WTC11 (cell line): ENCODE results near the gene TMEM98. TPM values are rescaled to one million over a fixed set of nuclear protein-coding genes. Genes with fewer than 3 reads are reported as not detected.

Experiments
- ATAC-seq: fragments of 200-7000 bp; cut with Tn5 transposase; 2 replicates; pipeline ENCODE4 v1.10.0; 2021; ENCODE audit warnings: mild to moderate bottlenecking, moderate library complexity
- CTCF ChIA-PET: fragments of 300-600 bp; sonication (Branson Sonifier 250); formaldehyde crosslinking; loops from one replicate; lab custom pipeline; 2021; ENCODE audit warnings: antibody characterized with exemption; lab: Charles Lee
- POLR2A ChIA-PET: fragments of 350-600 bp; sonication (Branson Sonifier 250); formaldehyde crosslinking; loops from one replicate; lab custom pipeline; 2021; ENCODE audit warnings: antibody characterized with exemption; lab: Charles Lee
- DNase-seq: peaks from one replicate; pipeline ENCODE4 v3.0.0; 2021; ENCODE audit warnings: low spot score
- H3K27ac Mint-ChIP-seq: 2 replicates; pipeline ENCODE4 v1.8.0; 2021; ENCODE audit warnings: mixed read lengths
- H3K27me3 Mint-ChIP-seq: 2 replicates; pipeline ENCODE4 v1.8.0; 2021; ENCODE audit warnings: low read depth, mild to moderate bottlenecking, moderate library complexity, mixed read lengths
- H3K36me3 Mint-ChIP-seq: 2 replicates; pipeline ENCODE4 v1.8.0; 2021; ENCODE audit warnings: mixed read lengths
- H3K4me1 Mint-ChIP-seq: 2 replicates; pipeline ENCODE4 v1.8.0; 2022; ENCODE audit warnings: mixed read lengths
- H3K4me3 Mint-ChIP-seq: 2 replicates; pipeline ENCODE4 v1.8.0; 2021; ENCODE audit warnings: mild to moderate bottlenecking, moderate library complexity, mixed read lengths
- H3K9me3 Mint-ChIP-seq: 2 replicates; pipeline ENCODE4 v1.8.0; 2021; ENCODE audit warnings: mixed read lengths
- E2F5 ChIP-seq: sonication (generic); formaldehyde crosslinking; IDR thresholded peaks from 2 replicates; pipeline ENCODE4 v1.8.1; 2022; ENCODE audit warnings: mild to moderate bottlenecking, moderate library complexity, missing genetic modification reagents
- ELF4 ChIP-seq: sonication (generic); formaldehyde crosslinking; IDR thresholded peaks from 2 replicates; pipeline ENCODE4 v1.8.1; 2022; ENCODE audit warnings: low read depth, mild to moderate bottlenecking, moderate library complexity, missing genetic modification reagents
- GRHL2 ChIP-seq: fragments of 250-450 bp; sonication (Bioruptor Pico); IDR thresholded peaks from 2 replicates; pipeline ENCODE4 v1.8.0; 2022; ENCODE audit warnings: mild to moderate bottlenecking, moderate library complexity; ENCODE audit not compliant: insufficient replicate concordance, severe bottlenecking
- GTF2I ChIP-seq: fragments of 250-450 bp; sonication (Bioruptor Pico); conservative IDR thresholded peaks from 2 replicates; pipeline ENCODE4 v1.4.0; 2021; ENCODE audit warnings: mild to moderate bottlenecking
- JAZF1 ChIP-seq: fragments of 250-450 bp; sonication (Bioruptor Pico); IDR thresholded peaks from 2 replicates; pipeline ENCODE4 v1.9.0; 2021; ENCODE audit warnings: moderate library complexity, mild to moderate bottlenecking, inconsistent platforms
- OVOL2 ChIP-seq: fragments of 250-450 bp; sonication (Bioruptor Pico); IDR thresholded peaks from 2 replicates; pipeline ENCODE4 v1.9.0; 2021; ENCODE audit warnings: mild to moderate bottlenecking, borderline replicate concordance
- total RNA-seq: library from RNA; stranded (reverse); gene quantifications from 3 replicates; pipeline ENCODE4 v1.2.3, GENCODE V29; 2021
- TF ChIP-seq, protein P1 (sequence below): fragments of 250-450 bp; sonication (Bioruptor Pico); IDR thresholded peaks from 2 replicates; pipeline ENCODE4 v1.9.0; 2021; ENCODE audit warnings: moderate library complexity, mild to moderate bottlenecking, inconsistent platforms, borderline replicate concordance
- TF ChIP-seq, protein P2 (sequence below): sonication (generic); formaldehyde crosslinking; IDR thresholded peaks from 2 replicates; pipeline ENCODE4 v1.8.0; 2023; ENCODE audit warnings: missing genetic modification reagents, mild to moderate bottlenecking, borderline replicate concordance
- TF ChIP-seq, protein P3 (sequence below): sonication (generic); formaldehyde crosslinking; IDR thresholded peaks from 2 replicates; pipeline ENCODE4 v1.8.1; 2023; ENCODE audit warnings: mild to moderate bottlenecking, missing genetic modification reagents

Gene TMEM98
- total RNA-seq, 1 experiment from 2014 or later: 70.3 TPM

DNA sequence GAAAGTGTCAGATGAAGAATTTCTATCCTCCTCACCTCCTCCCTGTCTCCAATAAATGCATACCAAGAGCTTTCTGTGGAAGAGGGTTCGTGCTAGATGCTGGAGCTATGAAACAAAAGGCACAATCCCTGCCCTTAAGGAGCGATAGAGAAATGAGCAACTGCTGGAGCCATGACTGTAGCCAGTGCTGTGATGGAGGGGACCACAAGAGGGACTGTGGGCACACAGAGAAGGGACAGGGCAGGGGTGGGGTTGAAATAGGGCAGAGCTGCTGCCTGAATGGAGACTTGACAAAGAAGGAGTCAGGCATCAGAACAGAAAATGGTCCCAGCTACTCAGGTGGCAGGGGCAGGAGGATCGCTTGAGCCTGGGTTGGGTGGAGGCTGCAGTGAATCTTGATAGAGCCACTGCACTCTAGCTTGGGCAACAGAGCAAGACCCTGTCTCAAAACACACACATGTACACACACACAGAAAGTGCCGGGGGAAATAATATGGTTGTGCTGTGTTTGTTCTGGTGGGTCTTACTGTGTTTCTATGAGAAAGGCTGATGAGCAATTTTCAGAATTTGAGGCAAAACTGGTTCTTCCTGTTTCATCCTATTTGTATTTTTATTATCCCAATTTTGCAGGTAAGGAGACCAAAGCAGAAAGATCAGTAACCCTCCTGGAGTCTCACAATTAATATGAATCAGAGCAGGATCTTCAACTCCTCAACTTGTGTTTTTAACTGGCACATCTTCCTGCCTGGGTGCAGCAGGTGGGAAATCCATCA lies 16.5 kb downstream of the TMEM98 start (continued):
- TF ChIP-seq, protein P1, sequence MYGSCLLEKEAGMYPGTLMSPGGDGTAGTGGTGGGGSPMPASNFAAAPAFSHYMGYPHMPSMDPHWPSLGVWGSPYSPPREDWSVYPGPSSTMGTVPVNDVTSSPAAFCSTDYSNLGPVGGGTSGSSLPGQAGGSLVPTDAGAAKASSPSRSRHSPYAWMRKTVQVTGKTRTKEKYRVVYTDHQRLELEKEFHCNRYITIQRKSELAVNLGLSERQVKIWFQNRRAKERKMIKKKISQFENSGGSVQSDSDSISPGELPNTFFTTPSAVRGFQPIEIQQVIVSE (CRISPR knock-in tag): no peak

- ATAC-seq: no peak
- no peak overlapping the region for H3K4me3 Mint-ChIP-seq
- POLR2A ChIA-PET: no interaction called here
These were observed 18.6 kb downstream of the TMEM98 start for GRCh38 chr17:32946375-32947135.

GRCh38 chr17:32947736-32948135 lies 19.8 kb downstream of the TMEM98 start:
- Mint-ChIP-seq H3K4me3 (no peak overlapping the region), H3K27ac (no peak overlapping the region), H3K27me3 (peaks cover 3% of the 10 kb centered on the region; the same call in 1 of the 2 replicates), H3K4me1 (peaks cover 7% of the 10 kb centered on the region), H3K9me3 (no peaks in the 10 kb centered on the region), H3K36me3 (no peaks in the 10 kb centered on the region)
- ATAC-seq (no peak), DNase-seq (no peak)
- POLR2A ChIA-PET: interaction anchor here (0.6 kb wide), 1 partner anchor 11 kb away, joined by 6 read pairs; no protein-coding TSS in a partner anchor
- TF ChIP-seq E2F5 (CRISPR knock-in tag): no peak
- no peak for TF ChIP-seq GRHL2
- TF ChIP-seq, protein P2, sequence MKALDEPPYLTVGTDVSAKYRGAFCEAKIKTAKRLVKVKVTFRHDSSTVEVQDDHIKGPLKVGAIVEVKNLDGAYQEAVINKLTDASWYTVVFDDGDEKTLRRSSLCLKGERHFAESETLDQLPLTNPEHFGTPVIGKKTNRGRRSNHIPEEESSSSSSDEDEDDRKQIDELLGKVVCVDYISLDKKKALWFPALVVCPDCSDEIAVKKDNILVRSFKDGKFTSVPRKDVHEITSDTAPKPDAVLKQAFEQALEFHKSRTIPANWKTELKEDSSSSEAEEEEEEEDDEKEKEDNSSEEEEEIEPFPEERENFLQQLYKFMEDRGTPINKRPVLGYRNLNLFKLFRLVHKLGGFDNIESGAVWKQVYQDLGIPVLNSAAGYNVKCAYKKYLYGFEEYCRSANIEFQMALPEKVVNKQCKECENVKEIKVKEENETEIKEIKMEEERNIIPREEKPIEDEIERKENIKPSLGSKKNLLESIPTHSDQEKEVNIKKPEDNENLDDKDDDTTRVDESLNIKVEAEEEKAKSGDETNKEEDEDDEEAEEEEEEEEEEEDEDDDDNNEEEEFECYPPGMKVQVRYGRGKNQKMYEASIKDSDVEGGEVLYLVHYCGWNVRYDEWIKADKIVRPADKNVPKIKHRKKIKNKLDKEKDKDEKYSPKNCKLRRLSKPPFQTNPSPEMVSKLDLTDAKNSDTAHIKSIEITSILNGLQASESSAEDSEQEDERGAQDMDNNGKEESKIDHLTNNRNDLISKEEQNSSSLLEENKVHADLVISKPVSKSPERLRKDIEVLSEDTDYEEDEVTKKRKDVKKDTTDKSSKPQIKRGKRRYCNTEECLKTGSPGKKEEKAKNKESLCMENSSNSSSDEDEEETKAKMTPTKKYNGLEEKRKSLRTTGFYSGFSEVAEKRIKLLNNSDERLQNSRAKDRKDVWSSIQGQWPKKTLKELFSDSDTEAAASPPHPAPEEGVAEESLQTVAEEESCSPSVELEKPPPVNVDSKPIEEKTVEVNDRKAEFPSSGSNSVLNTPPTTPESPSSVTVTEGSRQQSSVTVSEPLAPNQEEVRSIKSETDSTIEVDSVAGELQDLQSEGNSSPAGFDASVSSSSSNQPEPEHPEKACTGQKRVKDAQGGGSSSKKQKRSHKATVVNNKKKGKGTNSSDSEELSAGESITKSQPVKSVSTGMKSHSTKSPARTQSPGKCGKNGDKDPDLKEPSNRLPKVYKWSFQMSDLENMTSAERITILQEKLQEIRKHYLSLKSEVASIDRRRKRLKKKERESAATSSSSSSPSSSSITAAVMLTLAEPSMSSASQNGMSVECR (CRISPR knock-in tag): no peak
- no peak for TF ChIP-seq GTF2I (CRISPR knock-in tag)
- TF ChIP-seq, protein P3, sequence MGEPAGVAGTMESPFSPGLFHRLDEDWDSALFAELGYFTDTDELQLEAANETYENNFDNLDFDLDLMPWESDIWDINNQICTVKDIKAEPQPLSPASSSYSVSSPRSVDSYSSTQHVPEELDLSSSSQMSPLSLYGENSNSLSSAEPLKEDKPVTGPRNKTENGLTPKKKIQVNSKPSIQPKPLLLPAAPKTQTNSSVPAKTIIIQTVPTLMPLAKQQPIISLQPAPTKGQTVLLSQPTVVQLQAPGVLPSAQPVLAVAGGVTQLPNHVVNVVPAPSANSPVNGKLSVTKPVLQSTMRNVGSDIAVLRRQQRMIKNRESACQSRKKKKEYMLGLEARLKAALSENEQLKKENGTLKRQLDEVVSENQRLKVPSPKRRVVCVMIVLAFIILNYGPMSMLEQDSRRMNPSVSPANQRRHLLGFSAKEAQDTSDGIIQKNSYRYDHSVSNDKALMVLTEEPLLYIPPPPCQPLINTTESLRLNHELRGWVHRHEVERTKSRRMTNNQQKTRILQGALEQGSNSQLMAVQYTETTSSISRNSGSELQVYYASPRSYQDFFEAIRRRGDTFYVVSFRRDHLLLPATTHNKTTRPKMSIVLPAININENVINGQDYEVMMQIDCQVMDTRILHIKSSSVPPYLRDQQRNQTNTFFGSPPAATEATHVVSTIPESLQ (CRISPR knock-in tag): no peak
- CTCF ChIA-PET: interaction anchor here (1.2 to 3.4 kb wide), 3 partner anchors 11 to 91 kb away, joined by 3 to 30 read pairs (median 3); partner anchors contain the start of gene MYO1D

More at GRCh38 chr17:32946375-32947135, 18.6 kb downstream of the TMEM98 start:
- peaks cover 7% of the 10 kb centered on the region for H3K4me1 Mint-ChIP-seq
- DNase-seq: no peak
- no peak overlapping the region for H3K27ac Mint-ChIP-seq
- no peaks in the 10 kb centered on the region for H3K9me3 Mint-ChIP-seq
- CTCF ChIA-PET: interaction anchor here (1.3 to 3.4 kb wide), 2 partner anchors 10 to 69 kb away, joined by 3 to 30 read pairs; partner anchors contain the start of gene MYO1D
- peaks cover 4% of the 10 kb centered on the region for H3K36me3 Mint-ChIP-seq
- H3K27me3 Mint-ChIP-seq: peaks cover 3% of the 10 kb centered on the region; the same call in 1 of the 2 replicates
- TF ChIP-seq JAZF1 (no peak), ELF4 (CRISPR knock-in tag) (no peak), OVOL2 (CRISPR knock-in tag) (no peak)
- TF ChIP-seq, all 79 proteins: peak for 0
